H9 (cell line): ENCODE measurements around the gene UBASH3A. TPM values are rescaled to one million over a fixed set of nuclear protein-coding genes. Genes with fewer than 3 reads are reported as not detected.

ENCODE experiments used
- DNase-seq: peaks from one replicate; pipeline ENCODE4 v3.0.0-alpha.2; 2017
- H2AFZ ChIP-seq: one replicate; pipeline ENCODE4 v1.6.1; 2013; ENCODE audit warnings: mild to moderate bottlenecking, low read length, control low read depth, moderate library complexity
- H2AK5ac ChIP-seq: 2 replicates; pipeline ENCODE4 v1.6.1; 2013; ENCODE audit warnings: low read length, control low read depth, mixed read lengths; ENCODE audit not compliant: insufficient read length
- H2BK120ac ChIP-seq: one replicate; pipeline ENCODE4 v1.6.1; 2013; ENCODE audit warnings: low read depth, mild to moderate bottlenecking, low read length, control low read depth, inconsistent platforms; ENCODE audit not compliant: poor library complexity, severe bottlenecking
- H2BK12ac ChIP-seq: 2 replicates; pipeline ENCODE4 v1.6.1; 2013; ENCODE audit warnings: low read length, control low read depth, mixed read lengths, low read depth; ENCODE audit not compliant: insufficient read length
- H2BK15ac ChIP-seq: 2 replicates; pipeline ENCODE4 v1.6.1; 2013; ENCODE audit warnings: low read depth, low read length, control low read depth
- H2BK20ac ChIP-seq: one replicate; pipeline ENCODE4 v1.6.1; 2013; ENCODE audit warnings: low read depth, mild to moderate bottlenecking, low read length, control low read depth, inconsistent platforms; ENCODE audit not compliant: poor library complexity, severe bottlenecking
- H2BK5ac ChIP-seq: 2 replicates; pipeline ENCODE4 v1.6.1; 2013; ENCODE audit warnings: low read length, control low read depth, mixed read lengths; ENCODE audit not compliant: insufficient read length
- H3K14ac ChIP-seq: 2 replicates; pipeline ENCODE4 v1.6.1; 2013; ENCODE audit warnings: low read length, control low read depth; ENCODE audit not compliant: insufficient read depth
- H3K18ac ChIP-seq: 2 replicates; pipeline ENCODE4 v1.6.1; 2013; ENCODE audit warnings: low read depth, mild to moderate bottlenecking, mixed read lengths, low read length, control low read depth; ENCODE audit not compliant: insufficient read length
- H3K23ac ChIP-seq: 2 replicates; pipeline ENCODE4 v1.6.1; 2013; ENCODE audit warnings: low read length, control low read depth, mixed read lengths, low read depth; ENCODE audit not compliant: insufficient read length
- H3K23me2 ChIP-seq: 2 replicates; pipeline ENCODE4 v1.6.1; 2013; ENCODE audit warnings: low read depth, mild to moderate bottlenecking, mixed read lengths, low read length, control low read depth; ENCODE audit not compliant: insufficient read length, poor library complexity, severe bottlenecking
- H3K27ac ChIP-seq: 2 replicates; pipeline ENCODE4 v1.5.1; 2013; ENCODE audit warnings: low read length, control low read depth, mixed read lengths, low read depth; ENCODE audit not compliant: insufficient read length
- H3K27me3 ChIP-seq: 2 replicates; pipeline ENCODE4 v1.6.1; 2013; ENCODE audit warnings: low read length, control low read depth, inconsistent platforms; ENCODE audit not compliant: insufficient read depth
- H3K4ac ChIP-seq: 2 replicates; pipeline ENCODE4 v1.6.1; 2013; ENCODE audit warnings: low read depth, mild to moderate bottlenecking, control low read depth, inconsistent platforms, low read length, moderate library complexity
- H3K4me1 ChIP-seq: 2 replicates; pipeline ENCODE4 v1.6.1; 2013; ENCODE audit warnings: low read length, control low read depth, inconsistent platforms; ENCODE audit not compliant: insufficient read depth
- H3K4me2 ChIP-seq: 2 replicates; pipeline ENCODE4 v1.6.1; 2013; ENCODE audit warnings: low read length, control low read depth, mixed read lengths; ENCODE audit not compliant: insufficient read length, insufficient read depth
- H3K56ac ChIP-seq: 2 replicates; pipeline ENCODE4 v1.6.1; 2013; ENCODE audit warnings: low read depth, mild to moderate bottlenecking, mixed read lengths, low read length, control low read depth; ENCODE audit not compliant: insufficient read length
- H3K79me1 ChIP-seq: 2 replicates; pipeline ENCODE4 v1.6.1; 2013; ENCODE audit warnings: low read depth, mild to moderate bottlenecking, moderate library complexity, low read length, control low read depth, inconsistent platforms; ENCODE audit not compliant: insufficient read depth, poor library complexity, severe bottlenecking
- H3K79me2 ChIP-seq: 2 replicates; pipeline ENCODE4 v1.6.1; 2013; ENCODE audit warnings: low read length, control low read depth, inconsistent platforms; ENCODE audit not compliant: insufficient read depth
- H3K9ac ChIP-seq: 2 replicates; pipeline ENCODE4 v1.6.1; 2013; ENCODE audit warnings: low read length, control low read depth, mixed read lengths; ENCODE audit not compliant: insufficient read length; ENCODE audit errors: extremely low read depth
- H3K9me3 ChIP-seq: one replicate; pipeline ENCODE4 v1.6.1; 2013; ENCODE audit warnings: low read depth, low read length, inconsistent platforms; ENCODE audit not compliant: control insufficient read depth
- H3T11ph ChIP-seq: one replicate; pipeline ENCODE4 v1.6.1; 2013; ENCODE audit warnings: mild to moderate bottlenecking, low read length, control low read depth, inconsistent platforms
- H4K20me1 ChIP-seq: one replicate; pipeline ENCODE4 v1.6.1; 2013; ENCODE audit not compliant: control insufficient read depth, insufficient read length, insufficient read depth
- H4K5ac ChIP-seq: 2 replicates; pipeline ENCODE4 v1.6.1; 2013; ENCODE audit warnings: low read depth, mild to moderate bottlenecking, mixed read lengths, low read length, control low read depth; ENCODE audit not compliant: insufficient read length
- H4K8ac ChIP-seq: replicated peaks from 2 replicates; pipeline ENCODE4 v1.6.1; 2013; ENCODE audit warnings: low read length, control low read depth, mixed read lengths, low read depth; ENCODE audit not compliant: insufficient read length
- H4K91ac ChIP-seq: 2 replicates; pipeline ENCODE4 v1.6.1; 2013; ENCODE audit warnings: low read depth, mild to moderate bottlenecking, moderate library complexity, mixed read lengths, low read length, control low read depth; ENCODE audit not compliant: insufficient read length
- H3K27ac Mint-ChIP-seq, 3 experiments: 2 replicates in 2 of 3; 3 replicates in 1 of 3; pipeline ENCODE4 v1.8.0; 2020 to 2021; ENCODE audit warnings: mixed read lengths in 3 of 3, mild to moderate bottlenecking in 1 of 3, moderate library complexity in 1 of 3
- H3K27me3 Mint-ChIP-seq: 2 replicates; pipeline ENCODE4 v1.8.0; 2021; ENCODE audit warnings: low read depth, mild to moderate bottlenecking, moderate library complexity, mixed read lengths
- H3K36me3 Mint-ChIP-seq, 3 experiments: 2 replicates in 2 of 3; 3 replicates in 1 of 3; pipeline ENCODE4 v1.8.0; 2020 to 2021; ENCODE audit warnings: low read depth in 3 of 3, mixed read lengths in 3 of 3; ENCODE audit not compliant: insufficient read depth in 1 of 3
- H3K4me1 Mint-ChIP-seq, 2 experiments: 2 replicates each; pipeline ENCODE4 v1.8.0; 2020; ENCODE audit warnings: mixed read lengths in 2 of 2
- H3K4me3 Mint-ChIP-seq, 2 experiments: 2 replicates in 1 of 2; 3 replicates in 1 of 2; pipeline ENCODE4 v1.8.0; 2020 to 2021; ENCODE audit warnings: mild to moderate bottlenecking in 2 of 2, mixed read lengths in 2 of 2, moderate library complexity in 1 of 2
- H3K9me3 Mint-ChIP-seq, 2 experiments: 2 replicates in 1 of 2; 3 replicates in 1 of 2; pipeline ENCODE4 v1.8.0; 2020; ENCODE audit warnings: mild to moderate bottlenecking in 2 of 2, mixed read lengths in 2 of 2, moderate library complexity in 1 of 2
- CTCF ChIP-seq: fragments of 200-600 bp; sonication (generic); conservative IDR thresholded peaks from 3 replicates; pipeline ENCODE4 v1.8.0; 2021; ENCODE audit warnings: antibody characterized with exemption, mild to moderate bottlenecking
- WGBS: extraction: QIAGEN DNeasy Blood & Tissue Kit; methylation state at CpG from one replicate; pipeline ENCODE4 v1.1.7; 2013; ENCODE audit warnings: missing lambda C conversion rate, low lambda C conversion rate, mixed read lengths; ENCODE audit not compliant: insufficient read length; ENCODE audit errors: extremely low coverage; 5-methylcytosine and 5-hydroxymethylcytosine counted together
- total RNA-seq: library from RNA; stranded (reverse); gene quantifications from 2 replicates; pipeline ENCODE4 v1.2.1, GENCODE V29; 2021

The UBASH3A gene
- total RNA-seq, 1 experiment from 2014 or later = not detected

- no peak overlapping the region for H4K5ac ChIP-seq
- no peak overlapping the region for H2AK5ac ChIP-seq
- H3K4me2 ChIP-seq = no peak overlapping the region
- Mint-ChIP-seq H3K4me3 (no peak overlapping the region), H3K27me3 (peaks cover 6% of the 10 kb centered on the region; the same call in 1 of the 2 replicates), H3K36me3 (no peaks in the 10 kb centered on the region; a peak in 1 of 7 replicates), H3K4me1 (peaks cover 54 to 59% of the 10 kb centered on the region in 2 experiments), H3K9me3 (no peaks in the 10 kb centered on the region), H3K27ac (peak overlapping the region in 2 of 3 experiments; percentile 8 to 78; a peak in 2 of 7 replicates)
- WGBS = no CpG with 5 or more reads among the region's 3 CpGs
- H3K27ac ChIP-seq = no peak overlapping the region
- no peaks in the 10 kb centered on the region for H3K79me2 ChIP-seq
- no peak overlapping the region for H3K18ac ChIP-seq
- no peak overlapping the region for H2AFZ ChIP-seq
- no peak overlapping the region for H2BK20ac ChIP-seq
- no peak overlapping the region for H3K23ac ChIP-seq
- no peak overlapping the region for H3K4ac ChIP-seq
- no peak for TF ChIP-seq CTCF
- no peaks in the 10 kb centered on the region for H3K9me3 ChIP-seq
- no peak for DNase-seq
- H4K8ac ChIP-seq = no peak overlapping the region
- no peak overlapping the region for H3K9ac ChIP-seq
- H3K23me2 ChIP-seq = no peaks in the 10 kb centered on the region
- peaks cover 11% of the 10 kb centered on the region; the same call in 1 of the 2 replicates for H3K4me1 ChIP-seq
- no peak overlapping the region for H2BK5ac ChIP-seq
- no peak overlapping the region for H4K91ac ChIP-seq
- no peak overlapping the region for H2BK15ac ChIP-seq
- no peak overlapping the region for H3K14ac ChIP-seq
- no peak overlapping the region for H2BK12ac ChIP-seq
- H3K79me1 ChIP-seq = no peaks in the 10 kb centered on the region
- H3K56ac ChIP-seq = no peak overlapping the region
- no peaks in the 10 kb centered on the region for H3K27me3 ChIP-seq
- H3T11ph ChIP-seq = no peak overlapping the region
- no peaks in the 10 kb centered on the region for H4K20me1 ChIP-seq
- H2BK120ac ChIP-seq = no peak overlapping the region
Measured at GRCh38 chr21:42465803-42466127, 62.1 kb downstream of the UBASH3A start.
